DOHH2 (cell line): ENCODE measurements around the gene SNX20.

Experiments
- H3F3A ChIP-seq: fragments of 200-600 bp; sonication (generic), shearing (Covaris generic); 2 replicates; pipeline ENCODE4 v1.6.0; 2016; ENCODE audit warnings: antibody characterized with exemption, mild to moderate bottlenecking; ENCODE audit not compliant: control insufficient read depth, insufficient read depth
- H3K27ac ChIP-seq: fragments of 200-600 bp; sonication (generic); 2 replicates; pipeline ENCODE4 v1.5.1; 2014; ENCODE audit warnings: low read depth, mild to moderate bottlenecking, low read length, moderate library complexity
- H3K27me3 ChIP-seq: fragments of 200-600 bp; sonication (generic); 2 replicates; pipeline ENCODE4 v1.6.1; 2014; ENCODE audit warnings: mild to moderate bottlenecking, low read length, mixed read lengths; ENCODE audit not compliant: control insufficient read depth
- H3K36me3 ChIP-seq: fragments of 200-600 bp; sonication (generic); 2 replicates; pipeline ENCODE4 v1.6.1; 2014; ENCODE audit warnings: mild to moderate bottlenecking, low read length, moderate library complexity, mixed read lengths; ENCODE audit not compliant: control insufficient read depth
- H3K4me1 ChIP-seq: fragments of 200-600 bp; sonication (generic); 2 replicates; pipeline ENCODE4 v1.6.1; 2014; ENCODE audit warnings: mild to moderate bottlenecking, low read length, mixed read lengths; ENCODE audit not compliant: control insufficient read depth
- H3K4me2 ChIP-seq: fragments of 200-600 bp; sonication (generic); 2 replicates; pipeline ENCODE4 v1.6.0; 2014; ENCODE audit warnings: mild to moderate bottlenecking, low read length, moderate library complexity
- H3K4me3 ChIP-seq: fragments of 200-600 bp; sonication (generic); 2 replicates; pipeline ENCODE4 v1.5.1; 2014; ENCODE audit warnings: mild to moderate bottlenecking, low read length, mixed read lengths
- H3K79me2 ChIP-seq: fragments of 200-600 bp; sonication (generic); 2 replicates; pipeline ENCODE4 v1.6.1; 2014; ENCODE audit warnings: mild to moderate bottlenecking, low read length, mixed read lengths; ENCODE audit not compliant: control insufficient read depth
- H3K9me2 ChIP-seq: fragments of 200-600 bp; sonication (generic); replicated peaks from 2 replicates; pipeline ENCODE4 v1.6.1; 2014; ENCODE audit warnings: mild to moderate bottlenecking, low read length, mixed read lengths; ENCODE audit not compliant: control insufficient read depth
- H3K9me3 ChIP-seq: fragments of 200-600 bp; sonication (generic); 2 replicates; pipeline ENCODE4 v1.6.1; 2014; ENCODE audit warnings: antibody characterized with exemption, low read length, mixed read lengths; ENCODE audit not compliant: control insufficient read depth, insufficient read depth
- H4K20me1 ChIP-seq: fragments of 200-600 bp; sonication (generic); 2 replicates; pipeline ENCODE4 v1.6.0; 2014; ENCODE audit warnings: low read depth, mild to moderate bottlenecking, antibody characterized with exemption, low read length, moderate library complexity; ENCODE audit not compliant: control insufficient read depth, insufficient read depth
- EZH2phosphoT487 ChIP-seq: fragments of 200-600 bp; sonication (generic); IDR thresholded peaks from 2 replicates; pipeline ENCODE4 v1.6.1; 2017; ENCODE audit warnings: borderline replicate concordance, mild to moderate bottlenecking, antibody characterized with exemption, low read length, moderate library complexity, mixed read lengths
- TF ChIP-seq, protein P1 (sequence below): fragments of 200-600 bp; sonication (generic); IDR thresholded peaks from one replicate; pipeline ENCODE4 v1.5.1; 2014; ENCODE audit warnings: antibody characterized with exemption, mild to moderate bottlenecking, low read depth, low read length; ENCODE audit not compliant: poor library complexity, severe bottlenecking

SNX20 gene

DNA sequence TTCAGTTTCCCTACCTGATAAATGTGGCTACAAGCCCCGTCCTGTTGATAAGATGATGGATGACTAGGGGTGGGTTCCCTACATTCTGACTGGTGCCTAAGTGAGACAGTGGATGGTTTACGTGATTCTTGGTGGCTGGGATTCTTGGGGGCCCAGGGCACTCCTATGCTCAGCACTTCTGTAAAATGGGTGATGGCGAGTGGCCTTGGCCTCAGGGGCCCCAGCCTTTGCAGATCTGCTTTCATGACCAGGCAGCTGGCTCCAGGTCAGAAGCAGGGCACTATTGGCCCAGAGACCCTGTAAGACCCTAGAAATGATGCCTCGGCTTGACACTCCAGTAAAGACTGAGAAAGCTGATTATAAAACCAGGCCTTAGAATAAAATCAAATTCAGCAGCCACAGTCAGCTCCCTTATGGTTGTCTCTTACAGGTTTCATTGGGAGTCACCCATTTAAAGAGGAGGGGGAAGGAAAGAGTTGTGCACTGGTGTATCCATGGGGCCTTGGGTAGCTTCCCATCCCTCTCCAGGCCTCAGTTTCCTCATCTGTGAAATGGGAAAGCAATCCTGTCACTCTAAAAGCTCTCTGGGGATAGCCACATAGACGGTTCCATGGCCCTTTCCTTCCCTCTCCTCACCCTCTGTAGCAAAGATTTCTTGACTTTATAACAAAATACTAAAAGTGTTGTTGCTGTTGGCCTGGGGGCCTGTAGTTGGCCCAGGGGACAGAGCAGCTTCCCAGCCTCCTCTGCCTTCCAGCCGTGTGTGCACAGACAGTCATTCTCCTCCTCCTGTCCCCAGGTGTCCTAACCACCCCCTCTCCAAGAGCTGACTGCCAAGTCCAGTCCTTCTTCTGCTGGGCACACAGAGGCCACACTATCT lies 1.2 kb downstream of the SNX20 start:
- Histone ChIP-seq H3K27ac (no peak overlapping the region), H3K36me3 (no peaks in the 10 kb centered on the region), H3K4me2 (peak overlapping the region; percentile 56), H4K20me1 (no peaks in the 10 kb centered on the region), H3K9me2 (no peaks in the 10 kb centered on the region), H3K9me3 (no peaks in the 10 kb centered on the region), H3K79me2 (no peaks in the 10 kb centered on the region), H3K4me1 (peaks cover 20% of the 10 kb centered on the region), H3F3A (no peaks in the 10 kb centered on the region), H3K27me3 (no peaks in the 10 kb centered on the region), H3K4me3 (no peak overlapping the region)
- TF ChIP-seq, protein P1, sequence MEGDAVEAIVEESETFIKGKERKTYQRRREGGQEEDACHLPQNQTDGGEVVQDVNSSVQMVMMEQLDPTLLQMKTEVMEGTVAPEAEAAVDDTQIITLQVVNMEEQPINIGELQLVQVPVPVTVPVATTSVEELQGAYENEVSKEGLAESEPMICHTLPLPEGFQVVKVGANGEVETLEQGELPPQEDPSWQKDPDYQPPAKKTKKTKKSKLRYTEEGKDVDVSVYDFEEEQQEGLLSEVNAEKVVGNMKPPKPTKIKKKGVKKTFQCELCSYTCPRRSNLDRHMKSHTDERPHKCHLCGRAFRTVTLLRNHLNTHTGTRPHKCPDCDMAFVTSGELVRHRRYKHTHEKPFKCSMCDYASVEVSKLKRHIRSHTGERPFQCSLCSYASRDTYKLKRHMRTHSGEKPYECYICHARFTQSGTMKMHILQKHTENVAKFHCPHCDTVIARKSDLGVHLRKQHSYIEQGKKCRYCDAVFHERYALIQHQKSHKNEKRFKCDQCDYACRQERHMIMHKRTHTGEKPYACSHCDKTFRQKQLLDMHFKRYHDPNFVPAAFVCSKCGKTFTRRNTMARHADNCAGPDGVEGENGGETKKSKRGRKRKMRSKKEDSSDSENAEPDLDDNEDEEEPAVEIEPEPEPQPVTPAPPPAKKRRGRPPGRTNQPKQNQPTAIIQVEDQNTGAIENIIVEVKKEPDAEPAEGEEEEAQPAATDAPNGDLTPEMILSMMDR = no peak
- TF ChIP-seq EZH2phosphoT487 = no peak

DNA sequence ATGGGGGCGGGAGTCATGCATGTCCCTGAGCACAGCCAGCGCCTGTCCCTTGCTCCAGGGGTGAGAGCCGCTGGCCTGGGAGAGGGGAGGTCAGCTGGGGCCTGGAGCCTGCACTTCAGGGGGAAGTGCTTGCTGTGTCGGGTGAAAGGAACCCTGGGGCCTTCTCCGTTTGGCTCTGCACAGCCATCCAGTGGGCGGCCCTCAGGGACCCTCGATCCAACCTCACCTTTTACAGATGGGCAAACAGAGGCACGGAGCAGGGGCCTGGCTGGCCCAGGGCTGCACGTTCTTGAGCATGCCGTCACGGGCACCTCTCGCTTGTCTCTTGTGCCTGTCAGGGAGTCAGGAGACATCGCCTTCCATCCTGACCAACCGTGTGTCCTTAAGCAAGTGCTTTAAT lies 1.8 kb downstream of the SNX20 start:
- Histone ChIP-seq H3K9me3 (no peaks in the 10 kb centered on the region), H3F3A (no peaks in the 10 kb centered on the region), H3K27ac (no peak overlapping the region), H3K79me2 (no peaks in the 10 kb centered on the region), H3K4me2 (no peak overlapping the region), H3K4me3 (no peak overlapping the region), H3K36me3 (no peaks in the 10 kb centered on the region), H4K20me1 (no peaks in the 10 kb centered on the region), H3K9me2 (no peaks in the 10 kb centered on the region), H3K27me3 (no peaks in the 10 kb centered on the region), H3K4me1 (peaks cover 19% of the 10 kb centered on the region)
- TF ChIP-seq, protein P1 = no peak
- no peak for TF ChIP-seq EZH2phosphoT487

DNA sequence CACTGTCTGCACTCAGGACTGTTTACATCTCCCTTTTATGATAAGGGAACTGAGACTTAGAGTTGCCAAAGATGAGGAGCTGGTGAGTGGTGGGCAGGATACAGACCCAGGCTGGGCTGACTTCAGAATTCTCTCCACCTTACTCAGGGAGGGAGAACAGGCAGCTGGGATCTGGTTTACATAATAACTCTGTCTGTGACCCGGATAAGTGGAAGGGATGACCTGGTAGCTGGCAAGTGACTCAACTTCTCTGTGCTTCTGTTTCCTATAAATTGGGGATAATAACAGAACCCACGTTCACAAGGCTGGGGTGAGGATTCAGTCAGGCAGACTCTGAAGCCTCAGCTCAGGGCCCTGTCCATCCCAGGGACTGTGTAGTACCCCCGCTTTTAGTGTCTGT lies 2.6 kb downstream of the SNX20 start:
- no peak overlapping the region for H3K4me3 ChIP-seq
- H3F3A ChIP-seq = no peaks in the 10 kb centered on the region
- peaks cover 3% of the 10 kb centered on the region; the same call in 1 of the 2 replicates for H3K9me3 ChIP-seq
- no peak overlapping the region for H3K4me2 ChIP-seq
- no peak for TF ChIP-seq EZH2phosphoT487
- TF ChIP-seq, protein P1 = no peak
- no peaks in the 10 kb centered on the region for H3K79me2 ChIP-seq
- no peaks in the 10 kb centered on the region for H3K27me3 ChIP-seq
- H3K4me1 ChIP-seq = peaks cover 12% of the 10 kb centered on the region
- H3K36me3 ChIP-seq = no peaks in the 10 kb centered on the region
- no peaks in the 10 kb centered on the region for H4K20me1 ChIP-seq
- no peak overlapping the region for H3K27ac ChIP-seq
- H3K9me2 ChIP-seq = no peaks in the 10 kb centered on the region
